OCI-LY7 (cell line): ENCODE measurements around the gene P3H1.

Experiments used
- CTCF ChIP-seq: fragments of 200-600 bp; sonication (generic); conservative IDR thresholded peaks from 2 replicates; pipeline ENCODE4 v1.5.1; 2014; ENCODE audit warnings: mild to moderate bottlenecking, antibody characterized with exemption, low read length, moderate library complexity, mixed read lengths
- EZH2phosphoT487 ChIP-seq: fragments of 200-600 bp; sonication (generic); IDR thresholded peaks from 2 replicates; pipeline ENCODE4 v1.6.1; 2018; ENCODE audit warnings: low read depth, borderline replicate concordance, mild to moderate bottlenecking, mixed run types, antibody characterized with exemption, low read length, moderate library complexity, mixed read lengths

GRCh38 chr1:42793824-42794223, 27.0 kb upstream of the P3H1 start:
- TF ChIP-seq CTCF (no peak), EZH2phosphoT487 (no peak)
